NT2/D1 (cell line): ENCODE results near the gene C3.

ENCODE experiments used
- DNase-seq: peaks from one replicate; pipeline ENCODE4 v3.0.0-alpha.2; 2011; ENCODE audit warnings: low read depth, low spot score
- H3K27me3 ChIP-seq: 2 replicates; pipeline ENCODE4 v1.6.0; 2011; ENCODE audit warnings: mild to moderate bottlenecking; ENCODE audit not compliant: insufficient read length, insufficient read depth
- H3K36me3 ChIP-seq: 2 replicates; pipeline ENCODE4 v1.6.1; 2011; ENCODE audit warnings: mild to moderate bottlenecking, low read length, mixed read lengths; ENCODE audit not compliant: insufficient read depth, insufficient read length
- H3K4me1 ChIP-seq: 2 replicates; pipeline ENCODE4 v1.5.1; 2011; ENCODE audit not compliant: insufficient read depth, insufficient read length
- H3K4me3 ChIP-seq: 2 replicates; pipeline ENCODE4 v1.5.1; 2011; ENCODE audit warnings: low read depth; ENCODE audit not compliant: insufficient read length
- H3K9ac ChIP-seq: 2 replicates; pipeline ENCODE4 v1.6.0; 2011; ENCODE audit warnings: low read depth; ENCODE audit not compliant: insufficient read length
- H3K9me3 ChIP-seq: 2 replicates; pipeline ENCODE4 v1.5.1; 2011; ENCODE audit warnings: mild to moderate bottlenecking, low read length; ENCODE audit not compliant: insufficient read depth
- SUZ12 ChIP-seq: IDR thresholded peaks from 2 replicates; pipeline ENCODE4 v1.6.1; 2011; ENCODE audit not compliant: insufficient read length, insufficient read depth; ENCODE audit errors: extremely low read depth
- YY1 ChIP-seq: IDR thresholded peaks from 2 replicates; pipeline ENCODE4 v1.6.1; 2011; ENCODE audit not compliant: insufficient read length, insufficient read depth
- ZNF274 ChIP-seq: IDR thresholded peaks from 2 replicates; pipeline ENCODE4 v1.6.1; 2011; ENCODE audit warnings: mild to moderate bottlenecking, low read depth, low read length

Gene C3

GRCh38 chr19:6706633-6706958 lies 13.9 kb downstream of the C3 start:
- Histone ChIP-seq H3K9ac (no peak overlapping the region), H3K4me1 (peaks cover 7% of the 10 kb centered on the region), H3K27me3 (peaks cover 4% of the 10 kb centered on the region), H3K36me3 (peaks cover under 1% of the 10 kb centered on the region), H3K9me3 (no peaks in the 10 kb centered on the region), H3K4me3 (no peak overlapping the region)
- no peak for DNase-seq
- TF ChIP-seq YY1 (no peak), ZNF274 (no peak), SUZ12 (no peak)

GRCh38 chr19:6705931-6706632 lies 14.4 kb downstream of the C3 start:
- H3K4me1 ChIP-seq: peaks cover 5% of the 10 kb centered on the region
- TF ChIP-seq SUZ12 (no peak), YY1 (no peak), ZNF274 (no peak)
- H3K36me3 ChIP-seq: no peaks in the 10 kb centered on the region
- no peaks in the 10 kb centered on the region for H3K9me3 ChIP-seq
- no peak for DNase-seq
- H3K27me3 ChIP-seq: peaks cover 4% of the 10 kb centered on the region
- H3K4me3 ChIP-seq: no peak overlapping the region
- no peak overlapping the region for H3K9ac ChIP-seq

- no peak overlapping the region for H3K4me3 ChIP-seq
- DNase-seq: no peak
- TF ChIP-seq SUZ12 (no peak), YY1 (no peak), ZNF274 (no peak)
- no peaks in the 10 kb centered on the region for H3K27me3 ChIP-seq
- peaks cover 12% of the 10 kb centered on the region; the same call in 1 of the 2 replicates for H3K9me3 ChIP-seq
- H3K36me3 ChIP-seq: peaks cover 2% of the 10 kb centered on the region
- no peaks in the 10 kb centered on the region for H3K4me1 ChIP-seq
- no peak overlapping the region for H3K9ac ChIP-seq
These were observed 19.7 kb downstream of the C3 start for GRCh38 chr19:6700586-6701316.

DNA sequence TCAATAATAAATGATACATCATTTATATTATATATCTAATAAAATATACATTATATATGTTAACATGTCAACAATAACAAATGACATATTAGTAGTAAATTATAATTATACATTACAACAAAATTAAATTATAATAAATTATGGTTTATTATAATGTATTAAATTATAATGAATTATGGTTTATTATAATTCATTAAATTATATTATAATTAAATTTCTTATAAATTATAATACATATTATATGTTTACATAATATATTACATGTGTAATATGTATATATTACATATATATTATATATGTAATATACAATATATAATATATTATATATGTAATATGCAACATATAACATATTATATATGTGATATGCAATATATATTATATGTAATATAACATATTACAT lies 20.5 kb downstream of the C3 start:
- TF ChIP-seq SUZ12: no peak
- no peak for TF ChIP-seq YY1
- no peak for TF ChIP-seq ZNF274
- peaks cover 2% of the 10 kb centered on the region for H3K36me3 ChIP-seq
- DNase-seq: no peak
- peaks cover 12% of the 10 kb centered on the region; the same call in 1 of the 2 replicates for H3K9me3 ChIP-seq
- no peak overlapping the region for H3K9ac ChIP-seq
- no peaks in the 10 kb centered on the region for H3K27me3 ChIP-seq
- no peak overlapping the region for H3K4me3 ChIP-seq
- H3K4me1 ChIP-seq: no peaks in the 10 kb centered on the region

GRCh38 chr19:6697291-6697690 lies 23.2 kb downstream of the C3 start:
- Histone ChIP-seq H3K9ac (no peak overlapping the region), H3K36me3 (peaks cover 7% of the 10 kb centered on the region), H3K9me3 (peaks cover 12% of the 10 kb centered on the region; the same call in 1 of the 2 replicates), H3K4me3 (no peak overlapping the region), H3K27me3 (no peaks in the 10 kb centered on the region), H3K4me1 (peaks cover 2% of the 10 kb centered on the region)
- no peak for DNase-seq
- TF ChIP-seq YY1: no peak
- TF ChIP-seq SUZ12: no peak
- TF ChIP-seq ZNF274: no peak

DNA sequence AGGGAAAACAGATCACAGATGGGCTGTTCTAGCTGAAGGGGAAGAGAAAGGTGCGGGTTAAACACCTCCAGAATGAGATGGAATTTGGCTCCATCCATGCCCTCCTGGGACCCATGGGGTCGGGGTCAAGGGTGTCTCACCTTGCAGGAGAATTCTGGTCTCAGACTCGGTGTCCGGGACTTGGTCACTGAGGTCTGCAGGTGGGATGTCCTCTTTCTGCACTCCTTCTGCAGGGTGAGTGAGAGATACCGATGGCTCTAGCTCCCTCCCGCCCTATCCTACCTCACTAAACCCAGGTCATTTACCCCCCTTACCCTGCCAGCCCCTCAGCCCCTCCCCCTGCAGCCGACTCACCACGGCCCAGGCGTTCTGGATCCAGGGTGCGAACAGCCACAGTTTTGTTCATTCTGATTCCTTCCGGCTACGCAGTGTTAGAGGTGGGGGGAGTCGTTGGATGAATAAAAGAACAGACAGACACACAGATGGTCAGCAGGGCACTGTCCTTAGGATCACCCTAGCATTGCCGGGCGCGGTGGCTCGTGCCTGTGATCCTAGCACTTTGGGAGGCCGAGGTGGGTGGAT lies 24.1 kb downstream of the C3 start:
- Histone ChIP-seq H3K36me3 (peaks cover 7% of the 10 kb centered on the region), H3K4me1 (peaks cover 2% of the 10 kb centered on the region), H3K9ac (no peak overlapping the region), H3K27me3 (no peaks in the 10 kb centered on the region), H3K9me3 (peaks cover 12% of the 10 kb centered on the region; the same call in 1 of the 2 replicates), H3K4me3 (no peak overlapping the region)
- DNase-seq: no peak
- TF ChIP-seq ZNF274 (no peak), SUZ12 (no peak), YY1 (no peak)
